HEK293 (cell line): Measurements from ENCODE around the gene KLHL29.

Source experiments
- CTCF ChIA-PET: fragments of 350-600 bp; formaldehyde crosslinking; extraction: SDS; loops from one replicate; lab custom pipeline; 2021; ENCODE audit warnings: antibody characterized with exemption; lab: Yijun Ruan, JAX
- POLR2A ChIA-PET: fragments of 300-600 bp; formaldehyde crosslinking; extraction: SDS; loops from one replicate; lab custom pipeline; 2020; ENCODE audit warnings: antibody characterized with exemption, inconsistent platforms; lab: Yijun Ruan, JAX
- H3K27ac ChIP-seq: fragments of 200-500 bp; sonication (Bioruptor generic); 2 replicates; pipeline ENCODE4 v1.5.1; 2014; ENCODE audit warnings: low read depth, low read length, control low read depth, inconsistent platforms; ENCODE audit errors: extremely low read depth
- H3K36me3 ChIP-seq, 2 experiments: fragments of 200-500 bp in 1 of 2; sonication (Bioruptor generic) in 1 of 2; 1 replicate in 1 of 2; 2 replicates in 1 of 2; pipeline ENCODE4 v1.5.1; 2014 to 2017; ENCODE audit warnings: inconsistent platforms in 2 of 2, low read length in 2 of 2; ENCODE audit not compliant: control insufficient read depth in 2 of 2, insufficient read depth in 1 of 2
- H3K4me1 ChIP-seq: fragments of 200-500 bp; sonication (Bioruptor generic); 2 replicates; pipeline ENCODE4 v1.5.1; 2014; ENCODE audit warnings: mild to moderate bottlenecking, low read length, inconsistent platforms; ENCODE audit not compliant: control insufficient read depth, insufficient read depth
- H3K4me3 ChIP-seq: 2 replicates; pipeline ENCODE4 v1.5.1; 2011; ENCODE audit warnings: low read depth, mild to moderate bottlenecking, control low read depth, low read length, moderate library complexity
- H3K9me3 ChIP-seq: fragments of 200-500 bp; sonication (Bioruptor generic); 2 replicates; pipeline ENCODE4 v1.5.1; 2014; ENCODE audit warnings: low read depth, low read length, inconsistent platforms; ENCODE audit not compliant: control insufficient read depth, insufficient read depth
- HOXD13 ChIP-seq: sonication (generic); formaldehyde crosslinking; IDR thresholded peaks from 2 replicates; pipeline ENCODE4 v1.8.0; 2022; ENCODE audit warnings: missing genetic modification reagents, borderline replicate concordance
- IKZF3 ChIP-seq: fragments of 450-650 bp; IDR thresholded peaks from 2 replicates; pipeline ENCODE4 v1.5.0; 2018; ENCODE audit warnings: missing biosample characterization, mild to moderate bottlenecking, missing genetic modification characterization, moderate library complexity
- PRDM6 ChIP-seq: fragments of 450-650 bp; formaldehyde crosslinking; IDR thresholded peaks from 2 replicates; pipeline ENCODE4 v1.5.1; 2017; ENCODE audit warnings: missing biosample characterization, missing genetic modification characterization
- RBAK ChIP-seq: fragments of 450-650 bp; formaldehyde crosslinking; IDR thresholded peaks from 2 replicates; pipeline ENCODE4 v1.5.1; 2016; ENCODE audit warnings: missing biosample characterization, missing genetic modification characterization
- SALL2 ChIP-seq: fragments of 450-650 bp; formaldehyde crosslinking; IDR thresholded peaks from 2 replicates; pipeline ENCODE4 v1.5.0; 2017; ENCODE audit warnings: missing biosample characterization, mild to moderate bottlenecking, missing genetic modification characterization, borderline replicate concordance
- ZBTB6 ChIP-seq: fragments of 450-650 bp; formaldehyde crosslinking; IDR thresholded peaks from 2 replicates; pipeline ENCODE4 v1.5.1; 2017; ENCODE audit warnings: missing biosample characterization, missing genetic modification characterization
- ZFHX2 ChIP-seq: fragments of 450-650 bp; formaldehyde crosslinking; conservative IDR thresholded peaks from 2 replicates; pipeline ENCODE4 v1.5.1; 2016; ENCODE audit warnings: missing biosample characterization, missing genetic modification characterization
- ZFP69B ChIP-seq: fragments of 450-650 bp; formaldehyde crosslinking; IDR thresholded peaks from 2 replicates; pipeline ENCODE4 v1.5.1; 2016; ENCODE audit warnings: missing biosample characterization, missing genetic modification characterization
- ZNF10 ChIP-seq: fragments of 450-650 bp; formaldehyde crosslinking; IDR thresholded peaks from 2 replicates; pipeline ENCODE4 v1.5.1; 2017; ENCODE audit warnings: missing biosample characterization, missing genetic modification characterization
- ZNF26 ChIP-seq: fragments of 450-650 bp; formaldehyde crosslinking; IDR thresholded peaks from 2 replicates; pipeline ENCODE4 v1.5.1; 2016; ENCODE audit warnings: missing biosample characterization, missing genetic modification characterization
- ZNF292 ChIP-seq: fragments of 450-650 bp; formaldehyde crosslinking; IDR thresholded peaks from 2 replicates; pipeline ENCODE4 v1.5.1; 2016; ENCODE audit warnings: low read depth, missing biosample characterization, missing genetic modification characterization, borderline replicate concordance
- ZNF341 ChIP-seq: fragments of 450-650 bp; formaldehyde crosslinking; IDR thresholded peaks from 2 replicates; pipeline ENCODE4; 2016; ENCODE audit warnings: low read depth, missing biosample characterization, missing genetic modification characterization
- ZNF37A ChIP-seq: fragments of 450-650 bp; IDR thresholded peaks from 2 replicates; pipeline ENCODE4 v1.5.1; 2018; ENCODE audit warnings: missing biosample characterization, missing genetic modification characterization
- ZNF610 ChIP-seq: fragments of 450-650 bp; formaldehyde crosslinking; IDR thresholded peaks from 2 replicates; pipeline ENCODE4 v1.5.1; 2016; ENCODE audit warnings: missing biosample characterization, missing genetic modification characterization, borderline replicate concordance
- ZNF621 ChIP-seq: fragments of 450-650 bp; formaldehyde crosslinking; IDR thresholded peaks from 2 replicates; pipeline ENCODE4 v1.5.1; 2017; ENCODE audit warnings: missing biosample characterization, missing genetic modification characterization
- ZNF777 ChIP-seq: fragments of 450-650 bp; formaldehyde crosslinking; IDR thresholded peaks from 2 replicates; pipeline ENCODE4 v1.5.1; 2017; ENCODE audit warnings: missing biosample characterization, missing genetic modification characterization, borderline replicate concordance
- ZSCAN16 ChIP-seq: fragments of 450-650 bp; formaldehyde crosslinking; IDR thresholded peaks from 2 replicates; pipeline ENCODE4 v1.5.1; 2016; ENCODE audit warnings: missing biosample characterization, missing genetic modification characterization
- ZSCAN18 ChIP-seq: fragments of 450-650 bp; formaldehyde crosslinking; IDR thresholded peaks from 2 replicates; pipeline ENCODE4 v1.5.1; 2016; ENCODE audit warnings: missing biosample characterization, missing genetic modification characterization
- ZSCAN30 ChIP-seq: fragments of 450-650 bp; IDR thresholded peaks from 2 replicates; pipeline ENCODE4 v1.5.1; 2018; ENCODE audit warnings: missing biosample characterization, mild to moderate bottlenecking, missing genetic modification characterization, moderate library complexity
- ZXDB ChIP-seq: fragments of 450-650 bp; formaldehyde crosslinking; IDR thresholded peaks from 2 replicates; pipeline ENCODE4 v1.5.1; 2016; ENCODE audit warnings: missing biosample characterization, missing genetic modification characterization
- TF ChIP-seq, protein P1 (sequence below): fragments of 450-650 bp; formaldehyde crosslinking; IDR thresholded peaks from 2 replicates; pipeline ENCODE4 v1.5.1; 2016; ENCODE audit warnings: missing biosample characterization, missing genetic modification characterization, borderline replicate concordance

Gene KLHL29

GRCh38 chr2:23485841-23486683 is 101.1 kb downstream of the KLHL29 start:
- ChIA-PET POLR2A (no interaction called here), CTCF (interaction anchor here (0.7 kb wide), 1 partner anchor 1133 kb away, joined by 3 read pairs; no protein-coding TSS in a partner anchor)
- Histone ChIP-seq H3K4me3 (no peak overlapping the region), H3K9me3 (no peaks in the 10 kb centered on the region), H3K4me1 (no peaks in the 10 kb centered on the region), H3K27ac (no peak overlapping the region), H3K36me3 (no peaks in the 10 kb centered on the region)
- TF ChIP-seq ZNF610 = no peak
- TF ChIP-seq ZNF777 (tag by site-specific recombination) = no peak
- TF ChIP-seq ZSCAN18 = no peak
- no peak for TF ChIP-seq ZFHX2 (tag by site-specific recombination)
- no peak for TF ChIP-seq ZSCAN30 (tag by site-specific recombination)
- TF ChIP-seq IKZF3 (tag by site-specific recombination) = no peak
- TF ChIP-seq PRDM6 (tag by site-specific recombination) = no peak
- TF ChIP-seq ZSCAN16 (tag by site-specific recombination) = no peak
- no peak for TF ChIP-seq ZBTB6 (tag by site-specific recombination)
- TF ChIP-seq ZNF37A (tag by site-specific recombination) = no peak
- TF ChIP-seq RBAK (tag by site-specific recombination) = no peak
- TF ChIP-seq ZNF341 (tag by site-specific recombination) = no peak

GRCh38 chr2:23486684-23487075 is 101.7 kb downstream of the KLHL29 start:
- CTCF ChIA-PET = no interaction called here
- POLR2A ChIA-PET = no interaction called here
- H3K4me3 ChIP-seq = no peak overlapping the region

GRCh38 chr2:23487735-23488492 is 102.9 kb downstream of the KLHL29 start:
- POLR2A ChIA-PET = no interaction called here
- TF ChIP-seq ZNF292 (tag by site-specific recombination) (no peak), ZNF10 (tag by site-specific recombination) (no peak), ZFP69B (tag by site-specific recombination) (no peak), ZNF26 (tag by site-specific recombination) (no peak), ZXDB (tag by site-specific recombination) (no peak), SALL2 (tag by site-specific recombination) (no peak)
- TF ChIP-seq, protein P1, sequence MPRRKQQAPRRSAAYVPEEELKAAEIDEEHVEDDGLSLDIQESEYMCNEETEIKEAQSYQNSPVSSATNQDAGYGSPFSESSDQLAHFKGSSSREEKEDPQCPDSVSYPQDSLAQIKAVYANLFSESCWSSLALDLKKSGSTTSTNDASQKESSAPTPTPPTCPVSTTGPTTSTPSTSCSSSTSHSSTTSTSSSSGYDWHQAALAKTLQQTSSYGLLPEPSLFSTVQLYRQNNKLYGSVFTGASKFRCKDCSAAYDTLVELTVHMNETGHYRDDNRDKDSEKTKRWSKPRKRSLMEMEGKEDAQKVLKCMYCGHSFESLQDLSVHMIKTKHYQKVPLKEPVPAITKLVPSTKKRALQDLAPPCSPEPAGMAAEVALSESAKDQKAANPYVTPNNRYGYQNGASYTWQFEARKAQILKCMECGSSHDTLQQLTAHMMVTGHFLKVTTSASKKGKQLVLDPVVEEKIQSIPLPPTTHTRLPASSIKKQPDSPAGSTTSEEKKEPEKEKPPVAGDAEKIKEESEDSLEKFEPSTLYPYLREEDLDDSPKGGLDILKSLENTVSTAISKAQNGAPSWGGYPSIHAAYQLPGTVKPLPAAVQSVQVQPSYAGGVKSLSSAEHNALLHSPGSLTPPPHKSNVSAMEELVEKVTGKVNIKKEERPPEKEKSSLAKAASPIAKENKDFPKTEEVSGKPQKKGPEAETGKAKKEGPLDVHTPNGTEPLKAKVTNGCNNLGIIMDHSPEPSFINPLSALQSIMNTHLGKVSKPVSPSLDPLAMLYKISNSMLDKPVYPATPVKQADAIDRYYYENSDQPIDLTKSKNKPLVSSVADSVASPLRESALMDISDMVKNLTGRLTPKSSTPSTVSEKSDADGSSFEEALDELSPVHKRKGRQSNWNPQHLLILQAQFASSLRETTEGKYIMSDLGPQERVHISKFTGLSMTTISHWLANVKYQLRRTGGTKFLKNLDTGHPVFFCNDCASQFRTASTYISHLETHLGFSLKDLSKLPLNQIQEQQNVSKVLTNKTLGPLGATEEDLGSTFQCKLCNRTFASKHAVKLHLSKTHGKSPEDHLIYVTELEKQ (tag by site-specific recombination) = no peak

More at GRCh38 chr2:23486684-23487075, 101.7 kb downstream of the KLHL29 start:
- TF ChIP-seq ZNF341 (tag by site-specific recombination) = peak; percentile 55
- TF ChIP-seq HOXD13 (CRISPR knock-in tag) = no peak
- no peak for TF ChIP-seq ZNF621 (tag by site-specific recombination)
- Histone ChIP-seq H3K4me1 (no peaks in the 10 kb centered on the region), H3K27ac (no peak overlapping the region), H3K36me3 (no peaks in the 10 kb centered on the region), H3K9me3 (no peaks in the 10 kb centered on the region)

More at GRCh38 chr2:23487735-23488492, 102.9 kb downstream of the KLHL29 start:
- Histone ChIP-seq H3K27ac (no peak overlapping the region), H3K36me3 (no peaks in the 10 kb centered on the region), H3K4me3 (no peak overlapping the region), H3K9me3 (no peaks in the 10 kb centered on the region), H3K4me1 (no peaks in the 10 kb centered on the region)
- CTCF ChIA-PET = interaction anchor here (0.8 kb wide), 1 partner anchor 45 kb away, joined by 7 read pairs; no protein-coding TSS in a partner anchor
